ENCODE measurements around the gene ATP9B. TPM values are rescaled to one million over a fixed set of nuclear protein-coding genes. Genes with fewer than 3 reads are reported as not detected.
A peak's percentile ranks its signal among the peaks of the same experiment; 100 is the strongest.

The ATP9B gene
- total RNA-seq, 4 donors from 2014 or later: 26.0 to 37.4 (median 30.5) TPM

DNA sequence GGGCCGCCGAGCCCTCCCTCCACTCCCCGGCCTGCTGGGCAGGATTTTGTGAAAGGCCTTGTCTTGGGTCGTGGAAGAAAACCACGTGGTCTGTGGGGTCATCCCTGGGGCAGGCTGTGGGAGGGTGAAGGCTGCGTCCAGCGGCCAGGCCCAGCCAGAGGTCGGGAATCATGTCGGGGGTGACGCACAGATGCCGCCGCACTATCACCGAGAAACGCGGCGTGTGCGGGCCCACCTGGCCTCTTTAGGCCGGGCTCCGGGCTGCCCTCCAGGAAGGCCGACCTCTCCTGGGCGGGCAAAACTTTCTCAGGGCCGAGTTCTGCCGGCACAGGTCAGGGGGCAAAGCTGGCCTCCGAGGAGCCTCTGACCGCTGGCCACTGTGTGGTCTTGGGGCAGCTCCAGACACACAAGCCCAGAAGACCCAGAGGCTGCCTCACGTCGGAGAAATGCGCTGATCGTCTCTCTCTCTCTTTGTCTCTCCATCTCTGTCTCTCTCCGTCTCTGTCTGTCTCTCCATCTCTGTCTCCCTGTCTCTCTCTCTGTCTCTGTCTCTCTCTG, 354.9 kb downstream of the ATP9B start:
- 69% methylated on average over 5 of the region's 30 CpGs for WGBS
- Histone ChIP-seq H3K4me1 (peaks cover 8 to 55% (median 50%) of the 10 kb centered on the region in 4 donors), H3K9me3 (no peaks in the 10 kb centered on the region), H3K4me3 (no peak overlapping the region), H3K27ac (replicated peaks in 1 of 4) (peak overlapping the region in 2 of 4 donors; percentile 4 to 55), H3K27me3 (no peaks in the 10 kb centered on the region), H3K36me3 (peaks cover 0 to 29% (median 22%) of the 10 kb centered on the region in 4 donors)
- no peak for DNase-seq (ENCODE audit: extremely low spot score)
- intact Hi-C loops (cut with DNase I): no loop called here
- peak in 1 of 2 donors; percentile 28 for TF ChIP-seq POLR2AphosphoS5 (IDR thresholded peaks at IDR 0.05)
- TF ChIP-seq, protein P1, sequence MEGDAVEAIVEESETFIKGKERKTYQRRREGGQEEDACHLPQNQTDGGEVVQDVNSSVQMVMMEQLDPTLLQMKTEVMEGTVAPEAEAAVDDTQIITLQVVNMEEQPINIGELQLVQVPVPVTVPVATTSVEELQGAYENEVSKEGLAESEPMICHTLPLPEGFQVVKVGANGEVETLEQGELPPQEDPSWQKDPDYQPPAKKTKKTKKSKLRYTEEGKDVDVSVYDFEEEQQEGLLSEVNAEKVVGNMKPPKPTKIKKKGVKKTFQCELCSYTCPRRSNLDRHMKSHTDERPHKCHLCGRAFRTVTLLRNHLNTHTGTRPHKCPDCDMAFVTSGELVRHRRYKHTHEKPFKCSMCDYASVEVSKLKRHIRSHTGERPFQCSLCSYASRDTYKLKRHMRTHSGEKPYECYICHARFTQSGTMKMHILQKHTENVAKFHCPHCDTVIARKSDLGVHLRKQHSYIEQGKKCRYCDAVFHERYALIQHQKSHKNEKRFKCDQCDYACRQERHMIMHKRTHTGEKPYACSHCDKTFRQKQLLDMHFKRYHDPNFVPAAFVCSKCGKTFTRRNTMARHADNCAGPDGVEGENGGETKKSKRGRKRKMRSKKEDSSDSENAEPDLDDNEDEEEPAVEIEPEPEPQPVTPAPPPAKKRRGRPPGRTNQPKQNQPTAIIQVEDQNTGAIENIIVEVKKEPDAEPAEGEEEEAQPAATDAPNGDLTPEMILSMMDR (IDR thresholded peaks at IDR 0.05): no peak
- no peak for TF ChIP-seq POLR2A (IDR thresholded peaks at IDR 0.05; ENCODE audit: low read depth)
- no peak for TF ChIP-seq EP300 (IDR thresholded peaks at IDR 0.05)

DNA sequence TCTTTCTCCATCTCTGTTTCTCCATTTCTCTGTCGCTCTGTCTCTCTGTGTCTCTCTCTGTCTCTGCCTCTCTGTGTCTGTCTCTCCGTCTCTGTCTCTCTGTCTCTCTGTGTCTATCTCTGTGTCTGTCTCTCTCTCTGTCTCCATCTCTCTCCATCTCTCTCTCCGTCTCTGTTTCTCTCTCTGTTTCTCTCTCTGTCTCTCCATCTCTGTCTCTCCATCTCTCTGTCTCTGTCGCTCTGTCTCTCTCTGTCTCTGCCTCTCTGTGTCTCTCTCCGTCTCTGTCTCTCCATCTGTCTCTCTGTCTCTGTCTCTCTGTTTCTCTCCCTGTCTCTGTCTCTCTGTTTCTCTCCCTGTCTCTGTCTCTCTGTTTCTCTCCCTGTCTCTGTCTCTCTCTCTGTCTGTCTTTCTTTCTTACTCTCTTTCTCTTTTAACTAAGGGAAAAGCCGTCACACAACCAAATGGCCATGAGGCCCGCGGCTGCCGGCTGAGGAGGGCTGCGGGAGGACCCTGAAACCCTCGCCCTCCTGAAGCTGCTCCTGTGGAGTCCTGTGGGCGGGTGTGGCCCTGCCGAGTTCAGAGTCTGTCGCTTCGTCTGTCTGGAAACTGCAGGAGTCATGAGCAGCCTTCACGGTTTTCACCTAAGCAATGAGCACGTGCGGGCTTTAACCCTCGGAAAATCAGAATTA, 355.8 kb downstream of the ATP9B start:
- 90% methylated on average over 19 of the region's 19 CpGs for WGBS
- Histone ChIP-seq H3K36me3 (peaks cover 0 to 28% (median 21%) of the 10 kb centered on the region in 4 donors), H3K27ac (replicated peaks in 1 of 4) (no peak overlapping the region), H3K4me3 (no peak overlapping the region), H3K9me3 (no peaks in the 10 kb centered on the region), H3K4me1 (peaks cover 8 to 50% (median 47%) of the 10 kb centered on the region in 4 donors), H3K27me3 (no peaks in the 10 kb centered on the region)
- DNase-seq (ENCODE audit: extremely low spot score): no peak
- intact Hi-C loops (cut with DNase I): no loop called here
- TF ChIP-seq POLR2A (IDR thresholded peaks at IDR 0.05; ENCODE audit: low read depth): no peak
- no peak for TF ChIP-seq POLR2AphosphoS5 (IDR thresholded peaks at IDR 0.05)
- TF ChIP-seq, protein P1 (IDR thresholded peaks at IDR 0.05): no peak
- TF ChIP-seq EP300 (IDR thresholded peaks at IDR 0.05): no peak

DNA sequence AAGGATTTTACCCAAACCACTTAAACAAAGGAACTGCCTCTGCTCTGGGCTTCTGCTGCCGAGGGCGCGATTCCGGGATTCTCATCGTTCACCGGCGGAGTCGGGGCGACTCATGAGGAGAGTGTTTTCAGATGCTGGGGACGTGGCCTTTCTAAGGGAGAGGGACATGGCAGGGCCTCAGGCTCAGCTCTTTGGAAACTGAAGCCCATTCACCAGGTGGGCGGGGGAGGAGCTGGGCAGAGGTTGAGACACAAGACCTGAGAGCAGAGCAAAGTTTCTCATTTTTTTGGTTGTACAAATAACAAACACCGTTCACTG, 356.3 kb downstream of the ATP9B start:
- no peaks in the 10 kb centered on the region for H3K9me3 ChIP-seq
- no peak overlapping the region for H3K27ac ChIP-seq (replicated peaks in 1 of 4)
- H3K4me1 ChIP-seq: peaks cover 8 to 50% (median 47%) of the 10 kb centered on the region in 4 donors
- no peak for TF ChIP-seq POLR2AphosphoS5 (IDR thresholded peaks at IDR 0.05)
- no peak for TF ChIP-seq POLR2A (IDR thresholded peaks at IDR 0.05; ENCODE audit: low read depth)
- TF ChIP-seq, protein P1 (IDR thresholded peaks at IDR 0.05): no peak
- TF ChIP-seq EP300 (IDR thresholded peaks at IDR 0.05): no peak
- peaks cover 0 to 23% (median 17%) of the 10 kb centered on the region in 4 donors for H3K36me3 ChIP-seq
- 90% methylated on average over 12 of the region's 12 CpGs for WGBS
- intact Hi-C loops (cut with DNase I): no loop called here
- H3K27me3 ChIP-seq: no peaks in the 10 kb centered on the region
- no peak for DNase-seq (ENCODE audit: extremely low spot score)
- H3K4me3 ChIP-seq: no peak overlapping the region

DNA sequence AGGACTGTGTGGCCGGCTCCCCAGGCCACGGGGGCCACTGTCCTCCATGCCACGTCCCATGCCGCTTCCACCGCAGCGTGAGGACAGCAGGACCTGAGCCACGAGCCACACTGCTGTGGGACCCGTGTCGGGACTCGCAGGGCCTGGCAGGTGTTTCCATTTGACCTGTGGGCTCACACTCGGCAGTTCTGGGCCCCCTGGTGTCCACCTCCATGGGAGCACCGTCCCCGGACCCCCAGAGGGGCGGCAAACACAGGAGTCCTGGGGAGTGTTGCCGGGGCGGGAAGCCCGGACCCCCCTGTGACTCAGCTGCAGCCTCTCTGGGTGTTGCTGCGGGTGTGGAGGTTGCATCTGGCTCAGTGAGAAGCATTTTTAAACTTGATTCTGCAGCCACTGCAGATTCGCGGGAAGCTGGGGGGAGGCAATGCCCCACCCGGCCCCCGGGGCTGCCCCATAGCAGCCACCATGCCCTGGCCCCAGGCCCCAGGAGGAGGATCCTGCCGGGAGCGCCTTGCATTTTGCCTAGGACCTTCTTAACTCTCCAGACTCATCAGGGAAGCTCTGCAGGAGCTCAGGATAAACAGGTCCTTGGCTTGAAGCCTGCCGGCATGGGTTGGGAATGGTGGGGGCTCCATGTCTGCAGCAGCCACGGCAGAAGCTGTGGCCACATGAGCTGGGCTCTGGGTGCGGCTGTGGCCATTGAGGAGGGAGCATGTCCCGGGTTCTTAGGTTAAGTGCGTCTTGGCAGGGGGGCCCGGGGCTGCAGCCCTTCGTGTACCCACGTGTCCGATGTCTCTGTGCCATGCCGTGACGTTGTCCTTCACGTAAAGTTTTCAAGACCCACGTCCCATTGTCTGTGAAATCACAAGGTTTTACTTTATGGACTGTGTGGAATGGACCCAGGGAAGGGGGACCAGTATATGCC, 357.4 kb downstream of the ATP9B start:
- 70% methylated on average over 22 of the region's 37 CpGs for WGBS

More for the DNA sequence above, 357.4 kb downstream of the ATP9B start:
- Histone ChIP-seq H3K27ac (replicated peaks in 1 of 4) (no peak overlapping the region), H3K36me3 (peaks cover 0 to 12% (median 6%) of the 10 kb centered on the region in 4 donors), H3K4me3 (no peak overlapping the region), H3K9me3 (no peaks in the 10 kb centered on the region), H3K4me1 (peaks cover 8 to 46% (median 41%) of the 10 kb centered on the region in 4 donors), H3K27me3 (no peaks in the 10 kb centered on the region)
- no peak for DNase-seq (ENCODE audit: extremely low spot score)
- intact Hi-C loops (cut with DNase I): no loop called here
- TF ChIP-seq, protein P1 (IDR thresholded peaks at IDR 0.05): no peak
- TF ChIP-seq POLR2AphosphoS5 (IDR thresholded peaks at IDR 0.05): no peak
- TF ChIP-seq POLR2A (IDR thresholded peaks at IDR 0.05; ENCODE audit: low read depth): no peak
- TF ChIP-seq EP300 (IDR thresholded peaks at IDR 0.05): no peak
